Type B pancreatic cell (in vitro differentiated cells): ENCODE data around the gene APBB2. TPM values are rescaled to one million over a fixed set of nuclear protein-coding genes. Genes with fewer than 3 reads are reported as not detected.

Experiments used
- DNase-seq: peaks from one replicate; pipeline ENCODE4 v3.0.0; 2021; ENCODE audit warnings: mixed read lengths; ENCODE audit not compliant: unreplicated experiment; ENCODE audit errors: extremely low spot score
- H3K27ac Mint-ChIP-seq: 2 replicates; pipeline ENCODE4 v1.8.0; 2021; ENCODE audit warnings: mild to moderate bottlenecking, mixed read lengths
- H3K27me3 Mint-ChIP-seq: 2 replicates; pipeline ENCODE4 v1.8.0; 2021; ENCODE audit warnings: mixed read lengths
- H3K36me3 Mint-ChIP-seq: 2 replicates; pipeline ENCODE4 v1.8.0; 2021; ENCODE audit warnings: mixed read lengths
- H3K4me1 Mint-ChIP-seq: one replicate; pipeline ENCODE4 v1.8.0; 2021; ENCODE audit warnings: mixed read lengths; ENCODE audit not compliant: unreplicated experiment
- H3K4me3 Mint-ChIP-seq: 2 replicates; pipeline ENCODE4 v1.8.0; 2021; ENCODE audit warnings: mild to moderate bottlenecking, mixed read lengths
- H3K9me3 Mint-ChIP-seq: 2 replicates; pipeline ENCODE4 v1.8.0; 2021; ENCODE audit warnings: mixed read lengths
- CTCF ChIP-seq: fragments of 200-600 bp; sonication (generic); conservative IDR thresholded peaks from 2 replicates; pipeline ENCODE4 v1.5.0; 2021; ENCODE audit warnings: antibody characterized with exemption, mild to moderate bottlenecking
- total RNA-seq: library from RNA; stranded (reverse); gene quantifications from 2 replicates; pipeline ENCODE4 v1.2.1, GENCODE V29; 2021; ENCODE audit warnings: low replicate concordance

The APBB2 gene
- total RNA-seq, 1 donor from 2014 or later: 33.3 TPM

- Mint-ChIP-seq H3K27me3 (no peaks in the 10 kb centered on the region), H3K4me3 (no peak overlapping the region), H3K36me3 (no peaks in the 10 kb centered on the region), H3K9me3 (no peaks in the 10 kb centered on the region), H3K4me1 (peaks cover under 1% of the 10 kb centered on the region), H3K27ac (no peak overlapping the region)
- no peak for TF ChIP-seq CTCF
- DNase-seq: no peak
Observed at GRCh38 chr4:40986375-40986774, 228.0 kb downstream of the APBB2 start.

- H3K4me1 Mint-ChIP-seq: no peaks in the 10 kb centered on the region
- DNase-seq: no peak
- no peaks in the 10 kb centered on the region for H3K36me3 Mint-ChIP-seq
- H3K27ac Mint-ChIP-seq: no peak overlapping the region
- H3K4me3 Mint-ChIP-seq: no peak overlapping the region
- no peaks in the 10 kb centered on the region for H3K9me3 Mint-ChIP-seq
- TF ChIP-seq CTCF: no peak
- no peaks in the 10 kb centered on the region for H3K27me3 Mint-ChIP-seq
Observed at GRCh38 chr4:40984051-40984450, 230.3 kb downstream of the APBB2 start.

- no peak for DNase-seq
- Mint-ChIP-seq H3K27me3 (no peaks in the 10 kb centered on the region), H3K4me3 (no peak overlapping the region), H3K4me1 (peaks cover 4% of the 10 kb centered on the region), H3K36me3 (no peaks in the 10 kb centered on the region), H3K27ac (no peak overlapping the region), H3K9me3 (no peaks in the 10 kb centered on the region)
- peak; percentile 56 for TF ChIP-seq CTCF
Observed at GRCh38 chr4:40980318-40980883, 233.9 kb downstream of the APBB2 start.

GRCh38 chr4:40978548-40978947 lies 235.8 kb downstream of the APBB2 start:
- Mint-ChIP-seq H3K36me3 (no peaks in the 10 kb centered on the region), H3K27ac (no peak overlapping the region), H3K4me1 (peaks cover 4% of the 10 kb centered on the region), H3K27me3 (no peaks in the 10 kb centered on the region), H3K4me3 (no peak overlapping the region), H3K9me3 (no peaks in the 10 kb centered on the region)
- DNase-seq: no peak
- TF ChIP-seq CTCF: no peak

- Mint-ChIP-seq H3K9me3 (no peaks in the 10 kb centered on the region), H3K36me3 (no peaks in the 10 kb centered on the region), H3K4me1 (peaks cover 4% of the 10 kb centered on the region), H3K27me3 (no peaks in the 10 kb centered on the region), H3K4me3 (no peak overlapping the region), H3K27ac (no peak overlapping the region)
- peak; percentile 91 for TF ChIP-seq CTCF
- no peak for DNase-seq
Observed at GRCh38 chr4:40976343-40976742, 238.0 kb downstream of the APBB2 start.

- H3K27ac Mint-ChIP-seq: no peak overlapping the region
- no peak for TF ChIP-seq CTCF
- H3K4me3 Mint-ChIP-seq: no peak overlapping the region
- H3K36me3 Mint-ChIP-seq: no peaks in the 10 kb centered on the region
- peaks cover 8% of the 10 kb centered on the region for H3K4me1 Mint-ChIP-seq
- H3K27me3 Mint-ChIP-seq: no peaks in the 10 kb centered on the region
- no peak for DNase-seq
- H3K9me3 Mint-ChIP-seq: no peaks in the 10 kb centered on the region
Observed at GRCh38 chr4:40972722-40973121, 241.6 kb downstream of the APBB2 start.
